ENCODE data around the gene PDC. TPM values are rescaled to one million over a fixed set of nuclear protein-coding genes. Genes with fewer than 3 reads are reported as not detected.

Gene PDC
- total RNA-seq, 4 donors from 2014 or later: not detected

DNA sequence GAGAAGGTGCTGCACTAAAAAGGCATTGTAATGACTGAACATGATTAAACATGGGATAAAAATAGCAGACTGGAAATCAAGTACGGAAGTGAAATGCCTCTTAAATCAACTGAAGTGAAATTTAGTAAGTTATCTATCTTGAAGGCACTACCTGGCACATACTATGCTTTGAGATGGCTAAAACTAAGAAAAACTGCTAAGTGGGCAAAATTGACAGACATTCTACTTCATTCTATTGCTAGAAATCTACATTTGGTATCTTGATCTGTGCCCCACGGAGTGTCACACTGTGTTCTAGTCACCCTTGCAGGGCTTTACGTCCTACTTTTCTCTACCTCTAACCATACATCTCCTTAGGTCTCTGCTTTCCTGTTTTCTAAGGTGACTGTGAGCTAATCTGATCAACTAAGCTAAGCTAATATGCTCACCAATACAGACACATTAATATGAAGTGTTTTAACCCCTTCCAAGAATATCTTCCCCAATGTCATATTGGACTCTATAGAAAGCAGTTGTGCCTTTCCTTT lies 4.1 kb downstream of the PDC start:
- WGBS, 2 donors: 70 to 73% methylated on average over 3 of the region's 3 CpGs

GRCh38 chr1:186454981-186455380 lies 5.9 kb downstream of the PDC start:
- Histone ChIP-seq H3K4me1 (no peaks in the 10 kb centered on the region), H3K27ac (no peak overlapping the region), H3K36me3 (no peaks in the 10 kb centered on the region), H3K4me3 (no peak overlapping the region), H3K27me3 (no peaks in the 10 kb centered on the region), H3K9me3 (no peaks in the 10 kb centered on the region)
- 56 to 69% methylated on average over 3 of the region's 3 CpGs for WGBS, 2 donors
- TF ChIP-seq POLR2A (IDR thresholded peaks at IDR 0.05): no peak
- TF ChIP-seq, protein P1, sequence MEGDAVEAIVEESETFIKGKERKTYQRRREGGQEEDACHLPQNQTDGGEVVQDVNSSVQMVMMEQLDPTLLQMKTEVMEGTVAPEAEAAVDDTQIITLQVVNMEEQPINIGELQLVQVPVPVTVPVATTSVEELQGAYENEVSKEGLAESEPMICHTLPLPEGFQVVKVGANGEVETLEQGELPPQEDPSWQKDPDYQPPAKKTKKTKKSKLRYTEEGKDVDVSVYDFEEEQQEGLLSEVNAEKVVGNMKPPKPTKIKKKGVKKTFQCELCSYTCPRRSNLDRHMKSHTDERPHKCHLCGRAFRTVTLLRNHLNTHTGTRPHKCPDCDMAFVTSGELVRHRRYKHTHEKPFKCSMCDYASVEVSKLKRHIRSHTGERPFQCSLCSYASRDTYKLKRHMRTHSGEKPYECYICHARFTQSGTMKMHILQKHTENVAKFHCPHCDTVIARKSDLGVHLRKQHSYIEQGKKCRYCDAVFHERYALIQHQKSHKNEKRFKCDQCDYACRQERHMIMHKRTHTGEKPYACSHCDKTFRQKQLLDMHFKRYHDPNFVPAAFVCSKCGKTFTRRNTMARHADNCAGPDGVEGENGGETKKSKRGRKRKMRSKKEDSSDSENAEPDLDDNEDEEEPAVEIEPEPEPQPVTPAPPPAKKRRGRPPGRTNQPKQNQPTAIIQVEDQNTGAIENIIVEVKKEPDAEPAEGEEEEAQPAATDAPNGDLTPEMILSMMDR (IDR thresholded peaks at IDR 0.05): no peak
- DNase-seq: no peak
- intact Hi-C loops (cut with DNase I): no loop called here

More for the DNA sequence above, 4.1 kb downstream of the PDC start:
- Histone ChIP-seq H3K4me3 (no peak overlapping the region), H3K27ac (no peak overlapping the region), H3K27me3 (no peaks in the 10 kb centered on the region), H3K36me3 (no peaks in the 10 kb centered on the region), H3K9me3 (no peaks in the 10 kb centered on the region), H3K4me1 (no peaks in the 10 kb centered on the region)
- TF ChIP-seq, protein P1 (IDR thresholded peaks at IDR 0.05): no peak
- no peak for TF ChIP-seq POLR2A (IDR thresholded peaks at IDR 0.05)
- intact Hi-C loops (cut with DNase I): no loop called here
- DNase-seq: no peak

- H3K36me3 ChIP-seq: no peaks in the 10 kb centered on the region
- no peak for DNase-seq
- intact Hi-C loops (cut with DNase I): no loop called here
- no peaks in the 10 kb centered on the region for H3K27me3 ChIP-seq
- no peaks in the 10 kb centered on the region for H3K4me1 ChIP-seq
- no peaks in the 10 kb centered on the region for H3K9me3 ChIP-seq
- H3K27ac ChIP-seq: no peak overlapping the region
- TF ChIP-seq, protein P1 (IDR thresholded peaks at IDR 0.05): no peak
- TF ChIP-seq POLR2A (IDR thresholded peaks at IDR 0.05): no peak
- no peak overlapping the region for H3K4me3 ChIP-seq
- 86 to 88% methylated on average over 4 of the region's 4 CpGs for WGBS, 2 donors
These were observed 14.8 kb downstream of the PDC start for GRCh38 chr1:186446152-186446551.

GRCh38 chr1:186443638-186444037 lies 17.3 kb downstream of the PDC start:
- intact Hi-C loops (cut with DNase I): no loop called here
- no peak for TF ChIP-seq POLR2A (IDR thresholded peaks at IDR 0.05)
- TF ChIP-seq, protein P1 (IDR thresholded peaks at IDR 0.05): no peak
- no peak overlapping the region for H3K27ac ChIP-seq
- H3K4me3 ChIP-seq: no peak overlapping the region
- 77 to 91% methylated on average over 2 of the region's 2 CpGs for WGBS, 2 donors
- no peak for DNase-seq
- H3K27me3 ChIP-seq: no peaks in the 10 kb centered on the region
- no peaks in the 10 kb centered on the region for H3K36me3 ChIP-seq
- H3K4me1 ChIP-seq: peaks cover 0 to 14% (median 5%) of the 10 kb centered on the region in 3 donors
- no peaks in the 10 kb centered on the region for H3K9me3 ChIP-seq

GRCh38 chr1:186442651-186443375 lies 18.1 kb downstream of the PDC start:
- H3K36me3 ChIP-seq: no peaks in the 10 kb centered on the region
- peaks cover 0 to 14% (median 5%) of the 10 kb centered on the region in 3 donors for H3K4me1 ChIP-seq
- TF ChIP-seq, protein P1 (IDR thresholded peaks at IDR 0.05): no peak
- no peak for TF ChIP-seq POLR2A (IDR thresholded peaks at IDR 0.05)
- intact Hi-C loops (cut with DNase I): no loop called here
- no peak for DNase-seq
- H3K27ac ChIP-seq: no peak overlapping the region
- H3K9me3 ChIP-seq: no peaks in the 10 kb centered on the region
- no peak overlapping the region for H3K4me3 ChIP-seq
- H3K27me3 ChIP-seq: no peaks in the 10 kb centered on the region
- 9 to 30% methylated on average over 1 of the region's 1 CpG for WGBS, 2 donors
